HL-60/S4 treated with phorbol 12-myristate 13-acetate at 8.2 ng/mL for 4 days and 3 days (cell line): ENCODE results near the gene USP15.

Source experiments
- in situ Hi-C: fragments of 300-500 bp; cut with MboI; formaldehyde crosslinking; loops from 2 replicates; pipeline ENCODE4 v1.15.0; 2022; ENCODE audit warnings: low sequenced_read_pairs

USP15 gene

DNA sequence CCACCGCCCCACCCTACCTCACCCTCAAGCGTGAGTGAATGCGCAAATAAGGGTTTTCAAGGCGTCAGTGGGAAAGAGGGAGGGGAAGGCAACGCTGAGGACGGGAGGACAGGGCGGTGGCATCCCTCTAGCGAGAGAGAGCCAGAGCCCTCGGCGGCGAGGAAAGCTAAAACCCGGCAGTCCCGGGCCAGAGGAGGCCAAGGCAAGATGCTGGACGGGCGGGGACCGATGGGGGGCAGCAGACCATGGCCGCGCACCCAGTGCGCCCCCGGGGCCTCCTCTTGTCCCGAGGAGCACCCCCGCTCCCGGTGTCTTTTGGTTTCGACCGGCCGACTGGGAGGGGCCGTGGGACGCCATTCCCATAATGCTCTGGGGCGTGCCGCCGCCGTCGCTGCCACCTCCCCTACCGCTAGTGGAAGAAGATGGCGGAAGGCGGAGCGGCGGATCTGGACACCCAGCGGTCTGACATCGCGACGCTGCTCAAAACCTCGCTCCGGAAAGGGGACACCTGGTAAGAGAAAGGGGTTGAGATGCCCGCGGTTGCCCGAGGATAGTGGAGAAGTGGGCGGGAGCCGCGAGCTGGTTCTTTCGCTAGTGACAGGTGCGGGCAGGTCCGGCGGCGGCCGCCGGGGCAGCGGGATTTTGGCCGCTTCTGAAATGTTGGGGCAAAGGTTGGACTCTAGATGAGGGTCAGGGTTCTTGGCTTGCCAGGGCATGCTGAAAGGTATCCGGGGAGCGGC, at the start of gene USP15:
USP15 (plus strand) TSS at position 412 of the 740 bp plus-strand sequence; CDS start at position 423, 11 bp downstream.
- in situ Hi-C loops, result no loop called here

DNA sequence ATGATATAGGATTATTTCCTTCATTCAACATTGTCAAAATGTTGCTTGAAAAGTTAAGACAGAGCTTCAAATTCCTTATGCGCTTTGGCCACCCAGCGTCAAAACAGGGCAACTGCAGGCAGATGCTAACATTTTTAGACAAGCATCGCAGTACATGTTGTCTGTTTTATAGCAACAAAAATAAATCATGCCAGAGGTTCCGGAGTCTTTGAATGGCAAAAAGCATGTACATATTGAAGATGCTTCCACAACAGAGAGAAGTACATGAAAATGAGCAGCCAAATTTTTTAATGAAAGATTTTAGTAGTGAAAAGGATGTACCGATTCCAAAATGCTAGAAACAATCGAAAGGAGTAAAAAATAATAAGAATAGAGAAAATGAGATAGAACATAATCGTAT, 49.8 kb upstream of the USP15 start:
- in situ Hi-C loops, result no loop called here

DNA sequence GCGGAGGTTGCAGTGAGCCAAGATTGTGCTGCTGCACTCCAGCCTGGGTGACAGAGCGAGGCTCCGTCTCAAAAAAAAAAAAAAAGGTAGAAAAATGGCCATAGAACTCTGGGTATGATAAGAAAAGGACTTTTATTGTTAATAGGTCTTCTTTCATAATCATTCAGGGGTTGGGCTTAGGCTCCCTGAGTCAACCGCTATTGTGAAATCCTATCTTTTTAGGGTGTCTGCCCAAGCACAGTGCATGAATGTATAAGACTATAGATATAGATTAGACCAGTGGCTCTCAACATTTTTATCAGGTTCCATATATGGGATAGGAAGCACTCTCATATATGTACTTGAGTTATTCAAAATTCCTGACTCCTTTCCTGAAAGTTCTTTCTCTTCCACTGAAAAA, 48.7 kb upstream of the USP15 start:
- in situ Hi-C loops, result no loop called here

DNA sequence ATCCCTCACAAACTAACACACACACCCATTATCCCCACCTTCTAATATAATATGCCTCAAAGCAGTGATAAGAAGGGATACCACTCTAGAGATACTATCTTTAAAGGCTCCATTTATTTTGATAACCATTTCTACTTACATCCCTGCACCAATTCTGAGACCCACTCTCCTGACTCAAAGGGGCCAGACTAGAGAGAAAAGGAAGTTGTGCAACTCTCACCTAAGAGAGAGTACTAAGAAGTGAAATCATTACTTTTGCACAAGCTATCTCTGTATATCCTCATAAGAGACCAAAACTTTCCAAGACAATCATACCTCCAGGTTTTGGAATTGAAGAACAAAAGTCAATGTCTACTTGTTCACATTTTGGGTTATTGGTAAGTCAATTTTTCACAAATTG, 45.4 kb upstream of the USP15 start:
- in situ Hi-C loops, result no loop called here

DNA sequence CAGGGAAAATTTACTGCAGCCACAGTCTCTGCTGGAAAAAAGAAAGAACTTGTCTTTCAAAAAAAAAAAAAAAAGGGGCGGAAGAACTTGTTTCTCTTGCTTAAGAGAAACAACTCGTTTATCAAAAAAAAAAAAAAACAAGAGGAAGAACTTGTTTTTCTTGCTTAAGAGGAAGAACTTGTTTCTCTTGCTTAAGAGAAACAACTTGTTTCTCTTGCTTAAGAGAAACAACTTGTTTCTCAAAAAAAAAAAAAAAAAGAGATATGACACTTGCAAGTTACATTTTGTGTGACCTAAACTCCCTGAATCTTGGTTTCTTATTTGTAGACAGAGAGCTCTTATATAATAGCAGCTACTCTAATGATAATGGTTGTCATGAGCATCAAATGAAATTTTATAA, 44.7 kb upstream of the USP15 start:
- in situ Hi-C loops, result no loop called here

DNA sequence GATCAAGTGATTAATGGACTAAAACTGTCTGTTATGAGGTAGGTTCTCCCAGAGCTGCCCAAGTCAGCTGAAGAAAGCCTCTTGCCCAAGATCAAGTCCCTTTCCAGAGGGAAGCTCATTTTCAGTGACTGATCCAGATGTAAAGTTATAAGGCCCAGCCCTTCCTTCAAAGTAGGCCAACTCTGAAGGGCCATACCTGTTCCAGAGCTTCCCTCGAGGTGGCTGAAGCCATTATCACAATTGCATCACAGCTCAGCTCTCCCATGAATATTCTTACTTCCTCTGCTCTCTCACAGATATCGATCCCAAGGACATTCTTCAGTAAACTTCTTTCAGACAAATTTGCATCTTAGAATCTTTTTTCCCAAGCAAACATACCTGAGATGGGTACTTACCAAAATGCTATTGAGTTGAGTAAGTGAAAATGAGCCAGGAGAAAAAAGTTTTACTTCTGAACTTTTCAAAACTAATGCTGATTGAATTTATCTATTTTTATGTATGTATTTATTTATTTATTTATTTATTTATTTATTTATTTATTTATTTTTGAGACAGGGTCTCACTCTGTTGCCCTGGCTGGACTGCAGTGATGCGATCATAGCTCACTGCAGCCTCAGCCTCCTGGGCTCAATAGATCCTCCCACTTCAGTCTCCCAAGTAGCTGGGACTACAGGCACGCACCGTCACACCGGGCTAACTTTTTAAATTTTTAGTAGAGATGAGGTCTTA, 42.6 kb upstream of the USP15 start:
- in situ Hi-C loops, result no loop called here

DNA sequence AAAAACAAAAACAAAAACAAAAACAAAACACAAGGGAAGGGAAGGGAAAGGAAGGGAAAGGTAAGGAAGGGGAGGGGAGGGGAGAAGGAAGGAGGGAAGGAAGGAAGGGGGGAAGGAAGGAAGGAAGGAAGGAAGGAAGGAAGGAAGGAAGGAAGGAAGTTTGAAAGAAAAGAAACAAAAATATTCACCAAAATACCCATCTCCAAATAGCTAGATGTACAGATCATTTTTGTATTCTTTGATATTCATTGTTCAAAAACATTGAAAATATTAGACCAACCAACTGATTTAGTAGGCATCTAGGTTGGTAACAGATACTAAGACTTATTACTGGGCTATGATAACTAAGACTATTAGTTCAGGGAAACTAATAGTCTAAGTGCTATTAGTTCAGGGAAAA, 39.1 kb upstream of the USP15 start:
- in situ Hi-C loops, result no loop called here

DNA sequence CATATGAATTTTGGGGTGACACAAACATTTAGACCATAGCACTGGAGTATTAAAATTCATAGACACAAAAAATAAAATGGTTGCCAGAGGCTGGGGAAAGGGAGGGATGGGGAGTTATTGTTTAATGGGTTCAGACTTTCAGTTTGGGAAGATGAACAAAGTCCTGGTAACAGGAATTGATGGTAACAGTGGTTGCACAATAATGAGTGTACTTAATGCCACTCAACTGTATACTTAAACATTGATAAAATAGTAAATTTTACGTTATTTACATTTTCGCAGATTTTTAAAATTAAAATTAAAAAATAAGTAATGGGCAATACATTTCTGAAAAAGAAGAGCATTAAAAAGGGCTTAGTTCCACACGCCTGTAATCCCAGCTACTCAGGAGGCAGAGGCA, 35.6 kb upstream of the USP15 start:
- in situ Hi-C loops, result no loop called here

DNA sequence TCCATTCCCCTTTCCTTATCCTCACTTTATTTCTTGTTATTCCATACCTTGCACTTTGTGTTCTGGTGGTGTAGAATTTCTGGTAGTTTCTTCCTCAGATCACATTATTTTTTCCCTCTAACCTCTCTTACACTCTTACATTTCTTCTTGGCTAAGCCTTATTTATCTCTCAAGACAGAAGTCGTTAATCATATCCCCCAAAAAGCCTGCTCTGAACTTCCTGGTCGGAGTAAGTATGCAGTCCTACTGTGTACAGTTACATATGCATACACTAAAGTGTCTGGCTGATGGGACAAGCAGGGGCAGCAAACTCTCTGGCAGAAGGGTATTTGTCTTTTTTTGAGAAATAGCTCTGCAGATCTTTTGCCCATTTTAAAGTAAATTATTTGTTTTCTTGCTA, 33.1 kb upstream of the USP15 start:
- in situ Hi-C loops, result no loop called here

DNA sequence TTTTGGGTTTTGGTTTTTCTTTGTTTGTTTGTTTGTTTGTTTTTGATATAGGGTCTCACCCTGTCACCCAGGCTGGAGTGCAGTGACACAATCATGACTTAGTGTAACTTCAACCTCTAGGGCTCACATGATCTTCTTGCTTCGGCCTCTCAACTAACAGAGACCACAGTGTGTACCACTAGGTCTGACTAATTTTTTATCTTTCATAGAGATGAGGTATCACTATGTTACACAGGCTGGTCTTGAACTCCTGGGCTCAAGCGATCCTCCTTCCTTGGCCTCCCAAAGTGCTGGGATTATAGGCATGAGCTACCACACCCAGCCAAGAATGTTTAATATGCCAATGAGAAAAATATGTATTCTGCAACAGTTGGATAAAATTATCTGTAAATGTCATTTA, 29.6 kb upstream of the USP15 start:
- in situ Hi-C loops, result no loop called here

DNA sequence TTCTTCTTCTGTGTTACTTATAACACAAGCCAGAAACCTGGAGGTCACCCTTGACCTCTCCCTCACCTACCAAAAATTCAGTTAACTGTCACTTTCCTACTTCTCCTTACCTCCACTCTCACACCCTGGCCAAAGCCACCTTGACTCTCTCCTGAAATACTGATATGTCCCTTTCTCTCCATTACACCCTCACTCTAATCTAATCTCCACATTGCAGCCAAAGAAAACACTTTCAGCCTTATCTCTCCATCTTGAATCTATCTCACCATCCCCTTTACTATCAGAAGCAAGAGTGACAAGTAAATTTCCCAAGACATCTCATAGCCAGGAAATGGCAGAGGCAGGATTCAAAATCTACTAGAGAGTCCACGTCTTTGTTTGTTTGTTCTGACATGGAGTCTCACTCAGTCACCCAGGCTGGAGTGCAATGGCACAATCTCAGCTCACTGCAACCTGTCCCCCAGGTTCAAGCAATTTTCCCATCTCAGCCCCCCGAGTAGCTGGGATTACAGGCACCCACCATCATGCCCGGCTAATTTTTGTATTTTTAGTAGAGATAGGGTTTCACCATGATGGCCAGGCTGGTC, 28.0 kb upstream of the USP15 start:
- in situ Hi-C loops, result no loop called here

DNA sequence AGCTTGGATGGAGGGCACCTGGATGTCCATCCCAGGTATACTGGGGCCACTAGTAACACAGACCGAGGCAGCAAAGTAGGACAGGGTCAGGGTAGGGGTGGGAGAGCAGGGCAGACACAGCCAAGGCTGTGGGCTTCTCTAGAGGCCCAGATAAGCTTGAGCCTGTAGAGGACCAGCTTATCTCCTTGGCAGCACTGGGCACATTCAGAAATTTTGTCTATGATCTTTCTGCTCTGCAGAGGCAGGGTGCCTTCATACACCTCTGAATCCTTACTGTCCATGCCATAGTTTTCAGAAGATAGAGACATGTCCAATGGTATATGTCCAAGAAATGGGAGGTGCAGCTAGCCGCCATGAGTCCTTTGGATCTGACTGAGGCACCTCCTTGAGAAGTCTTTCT, 26.4 kb upstream of the USP15 start:
- in situ Hi-C loops, result no loop called here

DNA sequence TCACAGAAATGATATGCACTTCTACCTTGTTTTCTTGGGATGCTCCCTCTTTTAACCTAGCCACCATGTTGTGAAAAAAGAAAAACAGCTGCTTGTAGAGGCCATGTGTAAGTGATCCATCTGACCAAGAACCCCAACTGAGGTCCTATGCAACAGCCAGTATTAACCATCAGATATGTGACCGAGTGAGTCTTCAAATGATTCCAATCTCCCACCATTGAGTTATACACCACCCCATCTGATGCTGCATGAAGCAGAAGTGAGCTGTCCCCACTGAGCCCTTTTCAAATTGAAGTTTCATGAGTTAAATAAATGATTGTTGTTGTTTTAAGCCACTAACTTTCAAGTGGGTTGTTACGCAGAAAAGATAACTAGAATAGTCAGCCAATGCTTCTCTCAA, 20.6 kb upstream of the USP15 start:
- in situ Hi-C loops, result no loop called here

DNA sequence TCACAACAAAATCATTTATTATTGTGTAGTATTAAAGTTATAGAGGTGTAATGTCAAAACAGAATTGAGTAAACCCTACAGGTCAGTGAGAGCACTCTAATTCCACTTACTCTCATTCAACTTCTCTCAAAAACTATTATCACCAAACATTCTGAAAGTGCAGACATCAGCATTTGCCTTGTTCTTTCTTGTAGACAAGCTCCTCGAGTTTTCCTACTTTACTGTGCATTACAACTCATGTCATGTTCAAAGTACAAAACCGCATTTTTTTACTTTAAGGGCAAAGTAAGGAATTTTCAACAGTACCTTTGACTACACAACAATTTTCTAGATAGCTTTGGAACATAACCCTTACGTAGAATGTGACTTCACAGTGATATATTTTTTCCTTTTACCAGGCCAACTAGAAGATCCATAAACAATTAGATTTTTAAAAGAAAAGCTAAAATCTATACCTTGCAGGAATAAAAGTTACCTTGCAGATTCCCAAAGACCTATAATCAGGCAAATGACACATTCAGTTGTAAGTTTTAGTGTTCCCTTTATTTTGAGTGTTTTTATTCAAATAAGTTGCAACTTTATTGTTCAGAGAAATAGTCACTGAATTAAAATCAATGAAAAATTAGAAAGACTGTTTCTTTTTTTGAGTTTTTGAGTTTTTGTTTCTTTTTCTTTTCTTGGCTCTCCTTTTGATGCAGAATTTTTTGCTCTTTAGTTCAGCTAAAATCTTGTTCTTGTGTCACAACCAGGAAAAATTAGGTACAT, 12.7 kb upstream of the USP15 start:
- in situ Hi-C loops, result no loop called here

DNA sequence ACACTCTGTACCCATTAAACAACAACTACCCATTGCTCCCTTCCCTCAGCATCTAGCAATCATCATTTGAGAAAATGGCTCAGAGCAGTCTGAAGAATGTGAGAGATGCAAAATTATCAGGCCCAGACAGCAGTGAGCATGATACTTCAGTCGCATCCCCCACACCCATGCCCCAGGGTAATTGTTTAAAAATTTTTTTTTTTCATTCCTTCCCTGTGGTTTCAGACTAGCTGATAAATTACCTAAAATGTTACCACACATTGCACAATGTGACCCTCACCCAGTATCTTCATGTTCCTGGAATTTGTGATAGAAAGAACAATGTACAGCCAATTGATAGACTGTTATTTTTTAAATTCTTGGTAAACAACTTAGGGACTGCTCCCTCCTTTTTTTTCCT, 11.3 kb upstream of the USP15 start:
- in situ Hi-C loops, result no loop called here

DNA sequence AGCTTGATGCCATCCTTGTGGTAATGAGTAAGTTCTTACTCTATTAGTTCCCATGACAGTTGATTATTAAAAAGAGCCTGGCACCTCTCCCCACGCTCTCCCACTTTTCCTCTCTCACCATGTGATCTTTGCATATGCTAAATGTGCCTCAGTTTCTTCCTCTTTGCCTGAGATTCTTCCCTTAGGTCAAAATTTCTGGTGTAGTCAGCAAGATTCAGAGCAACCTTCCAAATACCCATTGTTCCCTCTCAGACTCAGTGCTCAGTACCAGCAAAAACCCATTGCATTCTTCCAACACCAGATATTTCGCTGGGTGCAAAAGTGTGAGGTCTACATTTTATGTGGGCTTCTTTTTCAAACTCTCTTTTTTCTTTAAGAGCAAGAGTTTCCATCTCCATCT, 10.8 kb upstream of the USP15 start:
- in situ Hi-C loops, result no loop called here

DNA sequence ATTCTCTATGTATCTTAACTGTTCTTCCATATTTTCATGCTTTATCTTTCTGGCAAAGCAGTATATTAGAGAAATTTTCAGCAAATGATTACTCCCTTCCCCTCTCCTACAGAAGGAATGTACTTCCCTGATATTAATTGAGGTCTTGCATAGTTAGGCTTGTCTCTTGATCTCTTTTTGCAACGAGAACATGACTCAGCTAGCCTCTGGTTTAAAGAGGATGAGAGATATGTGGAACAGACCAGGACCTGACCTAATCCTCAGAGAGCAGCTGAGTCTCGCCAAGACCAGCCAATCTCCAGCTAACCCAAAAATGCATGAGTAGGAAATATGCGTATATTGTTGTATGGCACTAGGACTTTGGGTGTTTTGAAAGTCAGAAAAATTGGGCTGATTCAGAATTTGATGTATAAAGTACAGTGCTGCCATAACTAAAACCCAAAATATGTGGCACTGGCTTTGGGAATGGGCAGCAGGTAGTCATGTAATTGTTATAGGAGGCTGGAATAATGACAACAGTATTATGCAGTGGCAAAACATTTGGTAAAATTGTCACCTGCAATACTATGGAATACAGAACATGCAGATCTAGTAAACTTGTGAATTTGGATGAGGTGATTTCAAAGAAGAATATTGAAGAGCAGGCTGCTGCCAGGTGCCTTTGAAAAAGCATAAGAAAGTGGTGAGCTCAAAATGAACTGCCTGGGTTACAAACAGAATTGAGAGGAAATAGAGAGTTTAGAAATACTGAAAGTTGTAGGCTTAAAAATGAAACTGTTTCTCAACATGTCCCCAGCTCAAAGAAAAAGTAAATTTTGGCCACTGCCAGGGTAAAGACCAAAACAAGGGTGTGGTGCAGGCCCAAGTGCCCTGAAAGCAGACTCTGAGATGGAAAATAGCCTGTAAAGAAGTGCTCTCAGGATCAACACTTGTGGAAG, 9.3 kb upstream of the USP15 start:
- in situ Hi-C loops, result no loop called here

DNA sequence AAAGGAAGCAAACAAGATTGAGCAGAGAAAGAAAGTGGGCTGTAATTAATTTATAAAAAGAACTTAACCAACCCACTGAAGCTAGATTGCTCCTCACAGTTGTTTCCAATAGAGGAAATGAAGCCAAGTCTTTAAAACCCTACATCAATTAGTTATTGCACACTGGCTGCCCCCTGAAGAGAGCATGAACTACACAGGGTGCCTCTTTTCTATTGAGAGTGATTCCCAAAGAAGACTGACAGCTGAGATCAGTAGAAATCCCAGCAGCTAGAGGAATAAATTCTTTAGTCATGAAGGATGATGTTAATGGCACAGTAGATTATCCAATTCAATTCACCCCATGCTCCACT, 8.6 kb upstream of the USP15 start:
- in situ Hi-C loops, result no loop called here

DNA sequence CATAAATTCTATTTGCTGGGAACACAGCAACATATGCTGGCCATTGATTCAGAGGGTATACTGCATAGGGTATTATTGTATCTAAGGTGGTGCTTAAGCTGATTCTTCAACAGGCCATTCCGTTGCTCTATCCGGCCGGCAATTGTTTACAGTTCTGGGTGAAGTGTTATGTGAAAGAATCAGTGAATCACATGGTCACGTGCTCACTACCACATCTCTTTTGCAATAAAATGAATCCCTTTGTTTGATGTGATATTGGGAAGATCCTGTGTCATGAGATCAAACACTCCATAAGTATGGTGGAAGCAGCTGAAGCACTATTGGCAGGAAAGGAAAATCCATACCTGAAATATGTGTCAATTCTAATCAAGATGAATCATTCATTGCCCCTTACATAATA, 7.6 kb upstream of the USP15 start:
- in situ Hi-C loops, result no loop called here

DNA sequence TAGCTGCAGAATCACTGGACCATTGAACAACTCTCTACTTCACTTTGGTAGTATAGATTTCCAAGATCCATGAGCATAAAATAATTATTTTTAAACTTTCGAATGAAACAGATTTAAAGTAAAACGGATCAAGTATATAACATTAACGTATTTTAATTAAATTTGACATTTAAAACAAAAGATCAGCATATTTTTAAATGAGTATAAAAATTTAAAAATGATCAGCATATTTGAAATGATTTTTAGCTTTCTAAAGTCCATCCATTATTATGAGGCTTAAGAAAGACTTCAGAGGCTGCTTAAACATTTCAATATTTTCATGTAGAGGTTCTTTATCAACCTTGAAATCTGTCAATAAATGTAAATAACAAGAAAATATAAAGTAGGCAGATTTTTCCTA, 5.2 kb upstream of the USP15 start:
- in situ Hi-C loops, result no loop called here
